ENCODE results near the gene MMP10.

GRCh38 chr11:102798012-102798746 is 17.8 kb upstream of the MMP10 start, which contains the start of gene MMP1:
- TF ChIP-seq YY1 (IDR thresholded peaks at IDR 0.05; ENCODE audit: low read depth) (no peak), SIN3A (IDR thresholded peaks at IDR 0.05; ENCODE audit: borderline replicate concordance, low read depth, low read length) (no peak), CTCF (IDR thresholded peaks at IDR 0.05) (no peak), POLR2AphosphoS5 (IDR thresholded peaks at IDR 0.05; ENCODE audit: low read depth, low read length) (no peak), REST (IDR thresholded peaks at IDR 0.05; ENCODE audit: low read depth, low read length) (no peak), GABPA (IDR thresholded peaks at IDR 0.05; ENCODE audit: low read depth) (no peak), EP300 (IDR thresholded peaks at IDR 0.05; ENCODE audit: borderline replicate concordance in 1 of 2, low read depth in 1 of 2, low read length in 1 of 2) (no peak), EZH2phosphoT487 (IDR thresholded peaks at IDR 0.05; ENCODE audit: borderline replicate concordance, low read depth) (no peak), TEAD4 (IDR thresholded peaks at IDR 0.05; ENCODE audit: borderline replicate concordance, insufficient read depth) (no peak), USF1 (IDR thresholded peaks at IDR 0.05; ENCODE audit: borderline replicate concordance, low read depth) (no peak), PBX3 (IDR thresholded peaks at IDR 0.05) (no peak)

Measured in SK-N-SH (cell line).